LHCN-M2 (cell line): ENCODE measurements around the gene PFDN2. TPM values are rescaled to one million over a fixed set of nuclear protein-coding genes. Genes with fewer than 3 reads are reported as not detected.
"Not testable (repeated sequence)": the region's sequence is repeated elsewhere in the genome, so short reads cannot be mapped to it uniquely, and the experiment has no call there.

ENCODE experiments used
- DNase-seq: peaks from one replicate; pipeline ENCODE4 v3.0.0-alpha.2; 2012; ENCODE audit warnings: low read depth
- total RNA-seq: library from RNA; depleted of rRNA; stranded (reverse); fragments of >200 nt; gene quantifications from 2 replicates; pipeline ENCODE4 v1.2.3, GENCODE V29; 2014

PFDN2 gene
- total RNA-seq, 1 experiment from 2014 or later: 87.5 TPM

DNA sequence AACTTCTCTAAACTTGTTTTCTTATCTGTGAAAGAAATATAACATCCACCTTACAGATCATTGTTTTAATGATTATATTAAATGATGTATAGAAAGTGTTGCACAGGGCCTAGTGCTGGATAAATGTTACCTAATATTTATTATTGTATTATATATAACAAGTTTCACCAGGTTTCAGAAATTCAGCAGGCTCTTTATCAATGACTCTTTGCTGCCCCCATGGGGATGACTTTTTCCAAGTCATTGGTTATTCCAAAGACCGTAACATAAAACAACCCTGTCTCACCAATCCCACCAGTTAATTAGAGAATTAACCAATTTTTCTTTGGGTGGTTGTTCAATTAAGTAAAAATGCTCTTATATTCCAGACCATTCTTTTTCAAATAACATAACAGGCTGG, 21.9 kb upstream of the PFDN2 start:
- peak; percentile 47 for DNase-seq

DNA sequence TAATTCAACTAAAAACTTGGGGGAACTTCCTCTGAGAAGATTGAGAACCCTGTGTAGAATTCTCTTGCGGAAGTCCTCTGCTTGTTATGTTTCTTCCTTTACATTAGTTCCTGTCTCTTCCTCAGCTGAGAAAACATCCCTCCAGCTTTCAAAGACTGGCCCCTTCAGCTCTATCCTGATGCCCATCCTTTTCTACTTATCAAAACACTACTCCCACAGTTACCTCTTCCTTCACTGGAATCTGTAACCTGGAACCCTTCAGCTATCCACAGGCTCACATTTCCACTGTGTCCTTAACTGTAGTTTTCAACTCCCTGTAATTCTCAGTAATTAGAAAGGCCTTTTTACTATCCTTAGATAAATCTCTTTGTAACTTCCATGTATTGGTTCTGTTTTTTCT, 20.6 kb upstream of the PFDN2 start:
- DNase-seq: no peak

DNA sequence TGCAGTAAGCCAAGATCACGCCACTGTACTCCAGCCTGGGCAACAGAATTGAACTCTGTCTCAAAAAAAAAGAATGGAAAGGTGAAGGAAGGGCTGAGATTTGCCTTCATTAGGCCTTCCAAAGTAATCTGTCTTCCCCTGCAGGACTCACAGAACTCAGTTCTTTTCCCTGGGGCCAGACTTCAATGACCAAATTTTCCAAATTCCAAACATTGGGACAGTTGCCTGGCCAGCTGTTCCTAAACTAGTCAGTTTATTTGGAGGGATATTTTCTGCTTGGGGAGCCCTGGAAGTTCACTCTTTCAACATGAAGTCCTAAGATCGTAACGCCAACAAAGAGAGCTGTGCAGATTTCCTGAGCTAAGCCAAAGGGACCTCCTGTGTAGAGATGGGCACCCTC, 20.0 kb upstream of the PFDN2 start:
- no peak for DNase-seq

DNA sequence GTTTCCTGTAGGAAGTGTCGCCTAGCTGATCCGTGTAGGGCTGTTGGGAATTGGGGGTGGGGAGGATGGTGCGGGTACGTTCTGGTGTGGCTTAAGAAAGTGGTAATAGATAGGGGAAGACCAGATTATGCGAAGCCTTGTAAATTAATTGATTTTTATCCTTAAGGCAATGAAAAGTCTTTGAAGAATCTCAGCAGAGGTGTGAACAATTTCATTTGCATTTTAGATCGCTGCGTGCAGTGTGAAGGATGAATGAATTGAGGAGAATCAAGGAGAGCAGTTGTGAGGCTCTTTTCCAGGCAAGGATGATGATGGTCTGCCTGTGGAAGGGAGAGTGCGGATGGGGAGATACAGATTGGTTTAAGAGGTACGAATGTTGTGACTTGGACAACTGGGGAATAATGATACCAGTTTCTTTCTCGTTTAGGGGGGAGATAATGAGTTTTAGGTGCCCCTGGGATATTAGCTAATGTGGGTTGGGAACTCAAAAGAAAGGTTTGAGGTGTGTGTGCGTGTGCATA, 15.4 kb upstream of the PFDN2 start:
- peak; percentile 8 for DNase-seq

DNA sequence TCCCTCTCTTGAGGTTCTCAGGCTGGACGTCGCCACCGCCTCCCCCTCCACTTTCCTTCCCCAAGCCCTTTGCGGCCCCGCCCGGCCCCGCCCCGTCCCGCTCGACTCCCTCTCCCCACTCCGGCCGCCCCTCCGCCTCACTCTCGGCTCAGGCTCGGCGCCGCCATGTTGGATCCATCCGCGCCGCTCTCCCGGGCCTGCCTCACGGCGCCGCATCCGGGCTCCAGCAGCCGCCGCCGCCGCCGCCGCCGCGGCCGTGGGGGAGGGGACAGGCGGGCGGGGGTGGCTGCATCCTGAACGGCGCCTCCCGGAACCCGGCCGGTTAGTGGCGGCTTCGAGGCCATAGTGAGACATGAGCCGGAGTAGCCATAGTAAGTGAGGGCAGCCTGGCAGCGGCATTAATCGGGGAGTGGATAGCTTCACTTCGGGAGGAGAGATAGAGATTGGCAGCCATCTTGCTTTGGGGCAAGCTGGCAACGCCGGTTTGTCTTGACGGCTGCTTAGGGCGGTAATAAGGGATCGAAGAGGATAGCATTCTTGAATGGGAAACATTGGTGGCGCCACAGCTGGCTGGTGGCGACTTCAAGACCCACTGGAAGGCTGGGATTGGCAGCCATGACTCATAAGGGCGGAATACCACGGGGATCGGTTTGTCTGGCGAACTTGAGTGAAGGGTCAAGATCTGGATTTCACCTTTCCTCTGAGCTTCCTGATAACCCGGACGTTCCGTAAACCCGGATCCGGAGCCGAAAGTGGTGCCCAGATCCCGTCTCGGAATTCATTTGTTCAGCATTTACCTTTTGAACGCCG, 14.8 kb upstream of the PFDN2 start, which contains the start of gene DEDD:
Gene DEDD, minus strand, starts transcription at position 258 of the 810 bp plus-strand sequence. CDS start 8,205 bp downstream, outside the sequence.
- DNase-seq: peak; percentile 97

DNA sequence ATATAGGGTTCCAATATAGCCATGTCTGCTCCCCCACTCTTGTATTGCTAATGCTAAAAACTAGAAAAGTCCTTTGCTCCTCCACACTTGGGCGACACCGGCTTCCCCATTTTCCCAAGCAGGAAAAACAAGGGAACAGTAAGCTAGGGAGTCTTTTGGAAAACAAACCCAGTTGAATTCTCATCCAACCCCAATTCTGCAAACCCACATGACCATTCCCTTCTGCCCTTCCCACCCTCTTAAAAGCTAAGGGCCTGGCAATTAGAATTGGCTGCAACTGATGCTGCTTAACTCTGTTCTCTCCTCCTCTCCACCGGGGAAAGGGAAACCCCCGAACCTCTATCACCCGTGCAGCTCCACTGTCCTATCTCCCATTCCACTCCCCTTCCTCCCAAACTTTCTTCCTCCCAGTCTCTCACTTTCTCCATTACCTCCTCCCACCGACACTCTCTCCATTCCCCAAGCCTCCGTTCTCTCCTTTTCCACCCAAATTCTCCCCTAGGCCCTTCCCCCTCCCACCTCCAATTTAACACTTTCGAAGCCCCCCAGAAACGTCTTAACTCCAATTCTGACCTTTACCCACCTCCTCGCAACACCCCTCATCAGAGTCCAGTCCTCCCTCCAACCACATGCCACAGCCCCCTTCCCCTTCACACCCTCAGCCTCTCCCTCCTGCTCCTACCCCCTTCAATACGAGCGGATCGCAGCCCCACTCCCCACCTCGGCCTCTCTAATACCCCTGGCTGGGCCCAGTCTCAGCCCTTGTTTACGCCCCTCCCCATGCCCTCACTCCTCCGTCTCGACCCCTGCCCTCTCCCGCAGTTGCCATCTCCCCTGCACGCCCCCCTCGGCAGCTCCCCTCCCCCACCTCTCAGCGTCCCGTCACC, 13.9 kb upstream of the PFDN2 start:
- DNase-seq: peak; percentile 35

DNA sequence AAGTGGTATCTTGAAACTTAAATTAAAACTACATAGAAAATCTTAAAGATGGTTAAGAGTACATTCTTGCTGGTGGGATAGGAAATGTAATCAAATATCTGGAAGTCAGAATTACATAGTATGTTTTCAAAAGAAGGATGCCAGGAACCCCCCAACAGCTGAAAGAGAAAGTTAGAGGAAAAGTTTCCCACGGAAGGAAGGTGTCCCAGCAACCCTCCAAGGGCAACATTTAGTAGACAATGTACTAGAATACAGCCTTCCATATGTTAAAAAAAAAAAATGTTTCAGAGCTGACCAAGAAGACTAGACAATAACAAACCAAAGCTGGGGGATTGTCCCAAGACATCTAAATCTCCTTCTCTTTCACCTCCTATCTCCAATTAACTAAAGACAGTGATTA, 12.4 kb upstream of the PFDN2 start:
- DNase-seq: no peak

DNA sequence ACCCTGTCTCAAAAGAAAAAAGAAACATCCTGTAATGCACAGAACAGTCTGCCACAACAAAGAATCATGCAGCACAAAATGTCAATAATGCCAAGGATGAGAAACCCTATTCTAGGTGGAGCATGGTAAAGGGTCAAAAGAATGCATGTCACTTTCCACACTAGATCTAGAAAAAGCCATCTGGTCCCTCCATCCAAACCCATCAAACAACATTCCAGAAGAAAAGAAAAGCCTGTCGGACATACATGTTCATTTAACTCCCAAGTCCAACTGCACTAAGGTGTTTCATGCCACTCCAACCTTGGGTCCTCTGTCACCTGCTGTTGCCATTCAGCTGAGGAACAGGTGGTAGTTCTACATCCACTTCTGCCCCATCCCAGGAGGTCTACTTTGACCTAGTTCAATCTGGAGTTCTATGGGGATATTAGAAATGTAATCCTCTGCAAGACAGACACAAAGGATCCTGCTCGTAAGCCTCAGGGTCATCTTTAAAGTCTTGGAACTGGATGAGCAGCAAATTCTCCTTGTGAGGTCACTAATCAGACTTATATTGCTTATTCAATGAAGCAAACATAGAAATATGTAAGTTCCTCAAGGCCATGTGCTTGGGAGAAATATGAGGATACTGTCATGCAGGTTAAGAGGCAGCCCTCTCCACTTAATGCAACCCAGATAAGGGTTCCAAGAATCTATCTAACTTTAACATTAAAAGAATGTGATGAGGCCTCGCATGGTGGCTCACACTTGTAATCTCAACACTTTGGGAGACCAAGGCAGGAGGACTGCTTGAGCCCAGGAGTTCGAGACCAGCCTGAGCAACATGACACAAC, 11.0 kb upstream of the PFDN2 start:
- peak; percentile 4 for DNase-seq

DNA sequence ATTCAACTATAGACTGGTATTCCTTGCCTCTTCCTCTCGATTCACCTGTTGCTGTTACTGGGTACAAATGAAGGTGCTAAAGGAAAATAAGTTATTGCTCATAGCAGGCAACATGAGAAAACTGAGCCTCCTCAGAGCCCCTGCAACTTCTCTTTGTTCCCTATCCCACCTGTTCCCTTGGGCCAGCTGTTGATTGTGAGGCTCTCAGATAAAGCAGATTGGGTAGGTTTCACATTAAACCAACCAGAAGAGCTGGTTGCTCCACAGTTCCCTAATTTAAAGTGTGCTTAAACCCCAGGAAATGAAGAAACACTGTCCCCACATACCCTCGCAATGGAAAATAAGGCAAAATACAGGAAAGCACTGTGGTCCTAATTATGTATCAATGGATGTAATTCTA, 9.8 kb upstream of the PFDN2 start:
- DNase-seq: no peak

DNA sequence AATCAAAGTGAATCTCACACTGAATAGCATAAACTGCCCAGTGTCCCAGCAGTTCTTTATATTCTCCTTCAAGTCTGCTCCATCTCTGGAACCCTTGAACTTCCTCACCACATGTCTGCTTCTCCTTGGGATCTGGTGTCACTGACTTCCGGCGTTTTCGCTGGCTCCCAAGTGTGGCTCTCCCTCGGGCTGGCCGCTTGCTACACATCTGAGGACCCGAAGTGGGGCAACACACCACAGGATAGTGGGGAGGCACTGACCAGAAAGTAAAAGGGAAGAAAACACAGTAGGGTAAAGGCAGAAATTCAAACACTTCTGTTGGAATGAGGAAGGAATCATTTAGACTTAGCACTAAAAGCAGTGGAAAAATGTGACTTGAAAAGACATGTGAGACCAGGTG, 5.1 kb upstream of the PFDN2 start:
- DNase-seq: no peak

DNA sequence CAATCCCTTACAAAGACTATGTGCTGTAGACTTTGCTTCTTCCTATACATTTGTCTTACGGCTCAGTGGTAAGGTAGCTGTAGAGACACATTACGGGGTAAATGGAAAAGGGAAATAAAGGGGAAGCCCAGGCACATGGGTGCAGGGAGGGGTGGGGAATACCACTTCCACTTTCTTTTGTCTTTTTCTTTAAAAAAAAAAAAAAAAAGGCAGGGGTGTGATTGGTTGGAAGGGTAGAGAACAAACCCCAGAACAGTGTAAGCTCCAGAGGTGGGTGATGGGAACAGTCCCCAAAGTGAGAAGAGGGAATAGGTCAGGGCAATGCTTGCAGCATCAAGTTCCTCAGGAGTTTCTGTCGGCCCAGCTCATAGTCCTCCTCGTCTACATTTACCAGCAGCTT, 4.0 kb upstream of the PFDN2 start:
- DNase-seq: no peak

DNA sequence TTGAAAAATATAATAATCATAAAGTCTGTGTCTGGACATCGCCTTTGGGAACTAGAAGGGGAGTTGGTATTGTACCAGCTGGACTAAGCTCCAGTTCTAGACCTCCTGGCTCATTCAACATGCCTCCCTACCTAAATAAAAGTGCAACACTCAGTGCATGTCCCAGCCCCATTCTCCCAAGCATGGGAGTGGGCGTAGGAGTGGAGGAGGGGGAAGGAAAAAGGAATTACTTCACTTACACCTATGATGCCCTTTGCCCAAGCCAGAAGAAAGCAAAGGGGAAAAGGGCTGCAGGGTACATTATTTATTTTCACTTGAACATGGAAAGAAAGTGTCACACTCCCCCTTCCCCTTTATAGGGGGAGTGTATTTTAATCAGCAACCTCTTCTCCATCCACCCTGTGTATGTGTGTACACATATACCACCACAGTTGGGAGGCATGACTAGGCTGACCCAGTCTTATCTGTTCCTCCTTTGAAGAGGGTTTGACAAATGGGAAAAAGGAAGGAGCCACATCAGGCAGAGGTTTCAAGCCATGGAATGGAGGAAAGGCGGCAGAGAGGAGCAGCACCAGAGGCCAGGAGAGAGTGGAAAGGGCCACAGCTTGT, 3.3 kb upstream of the PFDN2 start:
- no peak for DNase-seq

DNA sequence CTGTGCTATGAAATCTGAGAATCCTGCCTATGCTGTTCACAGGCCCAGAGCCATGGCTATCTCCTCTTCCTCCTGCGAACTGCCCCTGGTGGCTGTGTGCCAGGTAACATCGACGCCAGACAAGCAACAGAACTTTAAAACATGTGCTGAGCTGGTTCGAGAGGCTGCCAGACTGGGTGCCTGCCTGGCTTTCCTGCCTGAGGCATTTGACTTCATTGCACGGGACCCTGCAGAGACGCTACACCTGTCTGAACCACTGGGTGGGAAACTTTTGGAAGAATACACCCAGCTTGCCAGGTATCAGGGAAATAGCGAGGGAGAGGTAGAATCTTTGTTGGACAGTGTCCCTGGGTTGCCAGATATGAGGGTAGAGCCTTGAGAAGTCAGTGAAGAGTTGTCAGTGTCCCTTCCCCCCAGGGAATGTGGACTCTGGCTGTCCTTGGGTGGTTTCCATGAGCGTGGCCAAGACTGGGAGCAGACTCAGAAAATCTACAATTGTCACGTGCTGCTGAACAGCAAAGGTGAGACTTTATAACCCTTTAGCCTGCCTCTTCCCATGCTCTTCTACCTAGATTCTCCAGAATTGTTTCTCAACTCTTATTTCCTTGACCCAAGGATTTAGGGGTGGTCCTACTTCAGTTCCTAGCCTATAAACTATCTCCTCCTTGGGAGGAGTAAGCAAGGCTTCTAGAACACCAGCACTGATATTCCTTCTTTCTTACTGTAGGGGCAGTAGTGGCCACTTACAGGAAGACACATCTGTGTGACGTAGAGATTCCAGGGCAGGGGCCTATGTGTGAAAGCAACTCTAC, 1.5 kb upstream of the PFDN2 start:
- peak; percentile 49 for DNase-seq

DNA sequence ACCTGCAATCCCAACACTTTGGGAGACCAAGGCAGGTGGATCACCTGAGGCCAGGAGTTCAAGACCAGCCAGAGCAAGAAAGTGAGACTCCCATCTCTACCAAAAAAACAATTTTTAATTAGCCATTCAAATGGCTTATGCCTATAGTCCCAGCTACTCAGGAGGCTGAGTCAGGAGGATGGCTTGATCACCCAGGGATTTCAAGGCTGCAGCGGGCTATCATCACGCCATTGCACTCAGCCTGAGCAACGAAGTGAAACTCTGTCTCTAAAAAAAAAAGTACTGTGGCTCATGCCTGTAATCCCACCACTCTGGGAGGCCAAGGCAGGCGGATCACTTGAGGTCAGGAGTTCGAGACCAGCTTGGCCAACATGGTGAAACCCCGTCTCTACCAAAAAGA, 1.9 kb downstream of the PFDN2 start:
- DNase-seq: not testable (repeated sequence)

DNA sequence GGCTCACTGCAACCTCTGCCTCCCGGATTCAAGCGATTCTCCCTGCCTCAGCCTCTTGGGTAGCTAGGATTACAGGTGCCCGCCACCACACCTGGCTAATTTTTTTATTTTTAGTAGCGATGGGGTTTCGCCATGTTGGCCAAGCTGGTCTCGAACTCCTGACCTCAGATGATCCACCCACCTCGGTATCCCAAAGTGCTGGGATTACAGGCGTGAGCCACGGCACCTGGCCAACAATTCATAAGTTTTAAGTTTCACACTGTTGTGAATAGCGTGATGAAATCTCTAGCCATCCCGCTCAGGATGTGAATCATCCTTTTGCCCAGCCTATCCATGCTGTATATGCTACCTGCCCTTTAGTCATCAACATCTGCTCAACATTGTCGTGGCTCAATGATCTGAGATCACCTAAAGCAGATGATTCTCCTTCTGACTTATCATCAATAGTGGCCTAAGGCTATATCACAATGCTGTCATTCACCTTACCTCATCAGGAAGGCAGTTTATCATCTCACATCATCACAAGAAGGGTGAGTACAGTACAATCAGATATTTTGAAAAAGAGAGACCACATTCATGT, 2.6 kb downstream of the PFDN2 start:
- DNase-seq: peak; percentile 83

DNA sequence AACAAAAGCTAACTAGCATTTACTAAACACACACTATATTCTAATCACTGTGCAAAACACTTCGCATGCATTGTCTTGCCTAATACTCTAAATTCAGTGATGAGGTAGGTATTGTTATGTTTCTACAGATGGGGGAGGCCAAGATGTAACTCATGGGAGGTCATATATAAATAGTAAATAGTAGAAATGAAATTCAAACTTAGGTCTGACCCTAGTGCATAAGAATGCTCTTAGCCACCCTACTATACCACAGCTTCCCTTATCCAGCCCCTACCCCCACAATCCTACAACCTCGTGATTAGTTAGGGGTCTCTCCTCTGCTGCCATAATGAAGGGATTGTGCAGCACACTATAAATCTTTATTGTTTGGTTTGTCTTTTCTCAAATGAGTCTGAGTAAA, 3.3 kb downstream of the PFDN2 start:
- DNase-seq: no peak

DNA sequence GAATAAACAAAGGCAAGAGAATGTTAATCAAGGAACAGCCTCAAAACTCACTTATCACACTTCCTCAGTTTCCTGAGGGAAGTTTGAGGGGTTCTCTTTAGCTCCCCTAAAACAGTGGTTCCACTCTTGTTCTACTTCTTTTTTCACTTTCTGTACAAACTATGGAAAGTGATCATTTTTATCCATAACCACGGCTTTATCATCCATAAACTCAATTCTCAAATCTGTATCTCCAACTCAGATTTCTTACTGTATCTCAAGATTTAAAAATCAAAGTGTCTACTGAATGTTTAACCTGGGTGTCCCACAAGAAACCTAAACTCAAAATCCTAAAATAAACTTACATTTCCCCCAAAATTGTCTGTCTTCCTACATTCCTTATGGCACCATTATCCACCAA, 3.9 kb downstream of the PFDN2 start:
- no peak for DNase-seq

DNA sequence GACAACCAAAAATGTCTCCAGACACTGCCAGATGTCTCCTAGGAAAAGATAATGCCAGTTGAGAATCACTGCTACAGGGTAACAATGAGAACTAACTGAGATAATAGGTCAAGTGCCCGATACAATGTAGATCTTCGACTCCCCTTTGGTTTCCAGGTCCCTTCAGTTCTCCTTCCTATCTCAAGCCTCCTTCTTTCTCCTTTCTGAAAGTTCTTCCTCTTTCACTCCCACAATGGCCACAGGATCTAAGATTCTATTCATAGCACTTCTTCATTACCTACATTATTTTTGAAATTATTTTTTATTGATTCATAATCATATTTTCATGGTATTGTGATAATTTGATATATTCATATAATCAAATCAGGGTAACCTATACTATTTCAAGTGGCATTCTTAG, 6.3 kb downstream of the PFDN2 start:
- no peak for DNase-seq

DNA sequence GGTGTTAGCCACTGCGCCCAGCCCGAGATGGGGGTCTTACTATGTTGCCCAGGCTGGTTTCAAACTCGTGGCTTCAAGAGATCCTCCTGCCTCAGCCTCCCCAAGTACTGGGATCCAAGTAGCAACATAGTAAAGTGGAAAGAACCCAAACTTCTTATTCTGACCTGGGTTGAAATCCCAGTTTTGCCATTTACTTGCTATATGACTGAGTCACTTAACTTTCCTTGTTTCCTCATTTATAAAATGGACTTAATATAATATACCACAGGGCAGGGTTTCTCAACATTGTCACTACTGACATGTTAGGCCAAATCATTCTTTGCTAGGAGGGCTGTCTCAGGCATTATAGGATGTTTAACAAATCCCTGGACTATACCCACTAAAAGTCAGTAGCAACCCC, 6.7 kb downstream of the PFDN2 start:
- DNase-seq: no peak

DNA sequence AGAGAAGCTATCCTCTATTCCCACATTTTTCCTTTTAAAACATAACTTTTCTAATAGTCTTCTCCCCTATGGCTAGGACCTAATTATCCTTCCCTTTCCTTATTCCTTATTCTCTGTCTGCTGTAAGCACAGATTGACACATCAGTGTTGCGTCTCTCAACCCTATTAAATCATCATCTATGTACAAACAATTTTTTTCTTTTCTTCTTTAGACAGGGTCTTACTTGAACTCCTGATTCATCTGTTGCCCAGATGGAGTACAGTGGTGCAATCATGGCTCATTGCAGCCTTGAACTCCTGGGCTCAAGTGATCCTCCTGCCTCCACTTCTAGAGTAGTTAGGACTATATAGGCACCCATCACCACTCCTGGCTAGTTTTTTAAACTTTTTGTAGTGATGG, 11.4 kb downstream of the PFDN2 start:
- no peak for DNase-seq
